ENCODE results near the gene LPCAT3. TPM values are rescaled to one million over a fixed set of nuclear protein-coding genes. Genes with fewer than 3 reads are reported as not detected.

The LPCAT3 gene
- total RNA-seq, 1 experiment from 2014 or later = 102 TPM

DNA sequence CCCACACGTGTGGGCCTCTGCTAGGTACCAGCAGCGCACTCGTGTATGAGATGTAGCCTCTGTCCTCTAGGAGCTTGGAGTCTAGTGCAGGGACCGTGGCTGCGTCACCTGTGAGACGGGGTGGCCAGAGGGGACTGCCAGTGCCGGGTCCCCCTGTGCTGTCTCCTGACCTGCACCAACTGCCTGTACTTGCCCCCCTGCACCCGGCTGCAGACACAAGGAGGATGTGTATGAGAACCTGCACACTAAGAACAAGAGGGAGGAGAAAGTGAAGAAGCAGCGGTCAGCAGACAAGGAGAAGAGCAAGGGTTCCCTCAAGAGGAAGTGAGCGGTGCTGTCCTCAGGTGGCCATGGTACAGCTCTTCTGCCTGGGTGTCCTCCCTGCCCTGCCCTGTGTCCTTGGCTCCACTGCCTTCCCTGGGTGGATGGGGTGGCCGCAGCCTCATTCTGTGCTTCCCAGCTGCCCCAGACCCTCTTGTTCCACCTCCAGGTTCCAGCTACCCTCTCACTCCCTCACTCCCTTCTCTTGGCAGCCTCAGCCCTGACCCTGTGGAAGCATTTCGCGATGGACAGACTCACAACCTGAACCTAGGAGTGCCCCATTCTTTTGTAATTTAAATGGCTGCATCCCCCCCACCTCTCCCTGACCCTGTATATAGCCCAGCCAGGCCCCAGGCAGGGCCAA lies 57.5 kb downstream of the LPCAT3 start:
- TF ChIP-seq CTCF (conservative IDR thresholded peaks at IDR 0.05) (no peak), EZH2 (IDR thresholded peaks at IDR 0.05; ENCODE audit: low read depth) (no peak)
- Histone ChIP-seq H3K9me2 (ENCODE audit: insufficient read depth) (no peaks in the 10 kb centered on the region), H3K27ac (peak overlapping the region; percentile 93), H3K79me2 (ENCODE audit: low read depth) (peaks cover 27% of the 10 kb centered on the region), H3K9me3 (ENCODE audit: insufficient read depth, low read depth) (no peaks in the 10 kb centered on the region), H3K4me1 (replicated peaks; ENCODE audit: insufficient read depth) (peaks cover 41% of the 10 kb centered on the region), H2AFZ (peak overlapping the region; percentile 74), H3K4me2 (peak overlapping the region; percentile 97), H3K36me3 (ENCODE audit: low read depth) (peaks cover 17% of the 10 kb centered on the region; the same call in 1 of the 2 replicates), H4K20me1 (ENCODE audit: insufficient read depth) (peaks cover 13% of the 10 kb centered on the region), H3F3A (ENCODE audit: insufficient read depth, low read depth) (peaks cover 48% of the 10 kb centered on the region), H3K27me3 (ENCODE audit: insufficient read depth, low read depth) (no peaks in the 10 kb centered on the region), H3K4me3 (peak overlapping the region; percentile 98)
- BruUV-seq (replicated peaks) = no TSS peak
- ChIA-PET POLR2A (ENCODE audit: unreplicated experiment) (interaction anchor here (0.5 to 3.0 kb wide), 3 partner anchors 16 to 1117 kb away, joined by 4 to 54 read pairs (median 9); partner anchors contain the start of genes C12orf57 and RNU7-1), CTCF (interaction anchor here (0.6 to 3.2 kb wide), 5 partner anchors 13 to 91 kb away, joined by 3 to 47 read pairs (median 4); partner anchors contain the start of genes C12orf57 and RNU7-1)
- peak in 1 of 2 experiments; percentile 42 for DNase-seq
- intact Hi-C loops (cut with micrococcal nuclease; ENCODE audit: unreplicated experiment) = loop anchor here (2.0 to 10.0 kb wide), 4 partner anchors 108 to 346 kb away; partner anchors contain the start of genes CDCA3, PEX5, USP5 and ZNF384

GRCh38 chr12:6959805-6960592 lies 58.3 kb downstream of the LPCAT3 start:
- POLR2A ChIA-PET (ENCODE audit: unreplicated experiment) = interaction anchor here (0.5 to 3.0 kb wide), 4 partner anchors 14 to 1118 kb away, joined by 4 to 54 read pairs (median 6); partner anchors contain the start of genes C12orf57 and RNU7-1
- no peak for TF ChIP-seq EZH2 (IDR thresholded peaks at IDR 0.05; ENCODE audit: low read depth)
- no peak for TF ChIP-seq CTCF (conservative IDR thresholded peaks at IDR 0.05)
- Histone ChIP-seq H3K27me3 (ENCODE audit: insufficient read depth, low read depth) (no peaks in the 10 kb centered on the region), H3K4me3 (no peak overlapping the region), H4K20me1 (ENCODE audit: insufficient read depth) (peaks cover 7% of the 10 kb centered on the region), H3K9me2 (ENCODE audit: insufficient read depth) (no peaks in the 10 kb centered on the region), H3K9me3 (ENCODE audit: insufficient read depth, low read depth) (no peaks in the 10 kb centered on the region), H3K36me3 (ENCODE audit: low read depth) (peaks cover 12% of the 10 kb centered on the region; the same call in 1 of the 2 replicates), H3K4me1 (replicated peaks; ENCODE audit: insufficient read depth) (peaks cover 35% of the 10 kb centered on the region), H2AFZ (no peak overlapping the region), H3F3A (ENCODE audit: insufficient read depth, low read depth) (peaks cover 41% of the 10 kb centered on the region), H3K79me2 (ENCODE audit: low read depth) (peaks cover 20% of the 10 kb centered on the region), H3K27ac (0 out of 2 replicates have a peak overlapping the region, but pooled peaks have one; percentile 93), H3K4me2 (peak overlapping the region; percentile 97)
- CTCF ChIA-PET = interaction anchor here (1.0 to 3.2 kb wide), 3 partner anchors 15 to 91 kb away, joined by 4 to 47 read pairs (median 14); partner anchors contain the start of genes C12orf57 and RNU7-1
- no TSS peak for BruUV-seq (replicated peaks)
- DNase-seq = no peak
- intact Hi-C loops (cut with micrococcal nuclease; ENCODE audit: unreplicated experiment) = loop anchor here (2.0 to 10.0 kb wide), 4 partner anchors 108 to 345 kb away; partner anchors contain the start of genes CDCA3, PEX5, USP5 and ZNF384
